DMS 273 (cell line): ENCODE data around the gene ST6GALNAC5.

Source experiments
- DNase-seq: peaks from one replicate; lab custom pipeline; 2025; ENCODE audit not compliant: unreplicated experiment; lab: John Stamatoyannopoulos, UW

Gene ST6GALNAC5

DNA sequence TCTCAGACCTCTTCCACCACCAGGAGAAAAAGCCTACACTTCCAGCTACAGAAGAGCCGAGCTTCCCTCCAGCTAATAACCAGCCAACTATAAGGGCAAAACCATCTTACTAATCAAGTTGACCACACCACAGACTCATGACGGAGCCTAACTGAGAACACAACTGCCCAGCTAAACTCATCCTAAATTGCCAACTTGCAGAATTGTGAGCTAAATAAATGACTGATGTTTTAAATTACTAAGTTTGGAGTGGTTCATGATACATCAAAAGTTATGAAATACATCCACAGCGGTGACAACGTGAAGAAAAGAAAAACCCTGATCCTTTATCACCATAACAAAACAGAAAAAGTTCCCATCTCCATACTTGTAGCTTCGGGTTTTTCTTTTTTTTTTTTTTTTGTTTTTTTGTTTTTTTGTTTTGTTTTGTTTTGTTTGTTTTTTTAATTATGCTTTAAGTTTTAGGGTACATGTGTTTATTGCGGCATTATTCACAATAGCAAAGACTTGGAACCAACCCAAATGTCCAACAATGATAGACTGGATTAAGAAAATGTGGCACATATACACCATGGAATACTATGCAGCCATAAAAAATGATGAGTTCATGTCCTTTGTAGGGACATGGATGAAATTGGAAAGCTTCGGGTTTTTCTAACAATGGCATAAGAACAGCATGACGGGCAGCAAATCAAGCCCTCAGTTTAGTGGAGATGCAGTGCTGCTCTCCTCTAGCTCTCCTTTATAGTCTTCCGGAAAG lies 229.4 kb downstream of the ST6GALNAC5 start:
- no peak for DNase-seq

DNA sequence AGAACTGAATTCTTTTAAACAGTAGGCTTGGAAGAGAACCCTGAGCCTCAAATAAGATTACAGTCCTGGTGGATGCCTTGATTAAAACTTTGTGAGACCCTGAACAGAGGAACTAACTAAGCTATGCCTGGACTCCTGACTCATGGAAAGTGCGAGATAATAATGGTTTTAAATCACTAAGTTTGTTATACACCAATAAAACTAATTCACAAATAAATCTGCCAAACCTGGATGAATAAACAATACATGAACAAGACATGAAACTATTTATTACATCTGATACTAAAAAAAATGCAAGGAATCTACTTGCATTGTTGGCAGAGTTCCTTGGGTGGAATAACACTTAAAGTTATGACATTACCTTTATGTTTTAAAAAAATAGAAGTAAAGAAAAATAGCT lies 233.6 kb downstream of the ST6GALNAC5 start:
- DNase-seq = no peak

DNA sequence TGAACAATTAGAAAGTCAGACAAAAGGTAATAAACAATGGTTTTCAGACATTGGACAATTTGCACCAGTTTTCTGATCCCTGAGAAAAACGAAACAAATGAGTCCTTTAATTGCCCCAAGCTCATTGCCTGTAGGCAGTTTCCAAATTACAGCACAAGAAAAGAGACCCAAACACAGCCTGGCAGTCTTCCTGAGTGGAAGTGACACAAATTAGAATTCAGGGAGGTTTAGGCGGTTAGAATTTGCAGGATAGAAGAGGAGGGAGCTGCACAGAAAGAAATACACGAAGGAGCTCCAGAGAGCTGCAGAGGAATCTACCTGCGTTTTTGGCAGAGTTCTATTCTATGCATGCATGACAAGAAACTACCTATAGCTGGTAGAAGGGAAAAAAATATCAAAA lies 236.2 kb downstream of the ST6GALNAC5 start:
- DNase-seq = no peak

DNA sequence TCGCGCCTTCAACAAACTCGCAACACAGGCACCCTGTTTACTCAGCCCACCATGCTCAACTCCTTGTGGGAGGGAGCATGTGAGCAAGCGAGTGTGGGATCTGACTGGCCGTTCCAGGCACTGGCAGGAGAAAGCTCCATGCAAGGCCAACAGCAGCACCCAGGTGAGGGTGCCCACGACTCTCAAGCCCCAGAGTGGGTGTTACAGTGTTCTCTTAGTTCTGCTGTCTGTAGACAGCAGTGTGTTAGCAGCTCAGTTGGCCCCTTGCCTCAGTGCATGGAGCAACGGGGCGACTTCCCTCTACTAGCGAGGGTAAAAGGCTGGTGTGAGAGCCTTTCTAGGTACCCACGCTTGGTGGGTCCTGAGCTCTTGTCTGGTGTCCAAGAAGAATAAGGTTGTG lies 237.4 kb downstream of the ST6GALNAC5 start:
- DNase-seq = no peak
